Neural cell (in vitro differentiated cells): ENCODE data around the gene IPO4. TPM values are rescaled to one million over a fixed set of nuclear protein-coding genes. Genes with fewer than 3 reads are reported as not detected.
"Not testable (repeated sequence)": the region's sequence is repeated elsewhere in the genome, so short reads cannot be mapped to it uniquely, and the experiment has no call there.

Experiments used
- H2AFZ ChIP-seq: fragments of 200-600, 300-800 bp; sonication (generic), shearing (Covaris generic); 2 replicates; pipeline ENCODE4 v1.6.0; 2014; ENCODE audit warnings: low read depth, mild to moderate bottlenecking, antibody characterized with exemption, low read length, moderate library complexity
- H3F3A ChIP-seq: fragments of 200-600 bp; shearing (Covaris generic); 2 replicates; pipeline ENCODE4 v1.6.1; 2016; ENCODE audit warnings: mild to moderate bottlenecking, moderate library complexity, mixed read lengths, antibody characterized with exemption, low read length; ENCODE audit not compliant: insufficient read depth, poor library complexity, severe bottlenecking
- H3K27ac ChIP-seq: fragments of 200-600, 300-800 bp; sonication (generic), shearing (Covaris generic); 2 replicates; pipeline ENCODE4 v1.5.1; 2014; ENCODE audit warnings: mild to moderate bottlenecking, low read length, moderate library complexity
- H3K27me3 ChIP-seq: fragments of 300-800, 200-600 bp; sonication (generic), shearing (Covaris generic); 2 replicates; pipeline ENCODE4 v1.6.0; 2014; ENCODE audit warnings: mild to moderate bottlenecking, low read depth, low read length, moderate library complexity; ENCODE audit not compliant: insufficient read depth
- H3K36me3 ChIP-seq: fragments of 300-800, 200-600 bp; sonication (generic), shearing (Covaris generic); 2 replicates; pipeline ENCODE4 v1.5.1; 2014; ENCODE audit warnings: mild to moderate bottlenecking, antibody characterized with exemption, low read length, moderate library complexity; ENCODE audit not compliant: insufficient read depth
- H3K4me2 ChIP-seq: fragments of 300-800, 200-600 bp; sonication (generic), shearing (Covaris generic); 2 replicates; pipeline ENCODE4 v1.6.0; 2014; ENCODE audit warnings: mild to moderate bottlenecking, low read length
- H3K4me3 ChIP-seq: fragments of 300-800, 200-600 bp; sonication (generic), shearing (Covaris generic); 2 replicates; pipeline ENCODE4 v1.5.1; 2014; ENCODE audit warnings: mild to moderate bottlenecking, low read length, moderate library complexity
- H3K79me2 ChIP-seq: fragments of 200-600 bp; shearing (Covaris generic); replicated peaks from 2 replicates; pipeline ENCODE4 v1.6.0; 2014; ENCODE audit warnings: mild to moderate bottlenecking, low read length, moderate library complexity; ENCODE audit not compliant: insufficient read depth
- H3K9ac ChIP-seq: fragments of 300-800, 200-600 bp; sonication (generic), shearing (Covaris generic); 2 replicates; pipeline ENCODE4 v1.6.1; 2016; ENCODE audit warnings: mild to moderate bottlenecking, low read length, mixed read lengths
- H3K9me2 ChIP-seq: fragments of 200-600 bp; shearing (Covaris generic); 2 replicates; pipeline ENCODE4 v1.6.1; 2016; ENCODE audit warnings: mild to moderate bottlenecking, low read length, mixed read lengths; ENCODE audit not compliant: insufficient read depth
- H3K9me3 ChIP-seq: fragments of 200-600, 300-800 bp; sonication (generic), shearing (Covaris generic); 2 replicates; pipeline ENCODE4 v1.6.1; 2016; ENCODE audit warnings: mild to moderate bottlenecking, mixed run types, low read length, moderate library complexity, mixed read lengths
- H4K20me1 ChIP-seq: fragments of 200-600 bp; shearing (Covaris generic); 2 replicates; pipeline ENCODE4 v1.6.1; 2016; ENCODE audit warnings: mild to moderate bottlenecking, mixed run types; ENCODE audit not compliant: insufficient read depth
- EP300 ChIP-seq: fragments of 450-650 bp; conservative IDR thresholded peaks from 2 replicates; pipeline ENCODE4 v1.6.1; 2014; ENCODE audit warnings: antibody characterized with exemption, mild to moderate bottlenecking, moderate library complexity; ENCODE audit not compliant: poor library complexity, severe bottlenecking
- EZH2 ChIP-seq: fragments of 200-600, 300-800 bp; shearing (Covaris generic), sonication (generic); IDR thresholded peaks from 2 replicates; pipeline ENCODE4 v1.6.1; 2014; ENCODE audit warnings: antibody characterized with exemption, low read length, borderline replicate concordance, mild to moderate bottlenecking; ENCODE audit not compliant: insufficient read depth, poor library complexity, severe bottlenecking
- MXI1 ChIP-seq: fragments of 450-650 bp; conservative IDR thresholded peaks from 2 replicates; pipeline ENCODE4 v1.6.1; 2014; ENCODE audit warnings: antibody characterized with exemption, mild to moderate bottlenecking; ENCODE audit not compliant: poor library complexity, severe bottlenecking
- POLR2AphosphoS5 ChIP-seq: IDR thresholded peaks from 2 replicates; pipeline ENCODE4 v1.6.1; 2012
- RAD21 ChIP-seq: fragments of 450-650 bp; conservative IDR thresholded peaks from 2 replicates; pipeline ENCODE4 v1.6.1; 2014; ENCODE audit warnings: antibody characterized with exemption, mild to moderate bottlenecking, moderate library complexity
- SMC3 ChIP-seq: fragments of 450-650 bp; conservative IDR thresholded peaks from 2 replicates; pipeline ENCODE4 v1.6.1; 2014; ENCODE audit warnings: antibody characterized with exemption, mild to moderate bottlenecking, moderate library complexity; ENCODE audit not compliant: poor library complexity
- TAF1 ChIP-seq: IDR thresholded peaks from 2 replicates; pipeline ENCODE4 v1.6.1; 2012; ENCODE audit warnings: low read depth
- polyA plus RNA-seq: library from polyadenylated mRNA; depleted of rRNA; stranded (reverse); fragments of >200 nt; gene quantifications from 2 replicates; pipeline ENCODE4 v1.2.3, GENCODE V29; 2014
- TF ChIP-seq, protein P1 (sequence below): IDR thresholded peaks from 2 replicates; pipeline ENCODE4 v1.6.1; 2012; ENCODE audit warnings: borderline replicate concordance
- TF ChIP-seq, protein P2 (sequence below): fragments of 450-650 bp; IDR thresholded peaks from 2 replicates; pipeline ENCODE4 v1.5.1; 2014; ENCODE audit warnings: antibody characterized with exemption, mild to moderate bottlenecking, moderate library complexity; ENCODE audit not compliant: poor library complexity, severe bottlenecking

IPO4 gene
- polyA plus RNA-seq, 1 donor from 2014 or later: 9.2 TPM

DNA sequence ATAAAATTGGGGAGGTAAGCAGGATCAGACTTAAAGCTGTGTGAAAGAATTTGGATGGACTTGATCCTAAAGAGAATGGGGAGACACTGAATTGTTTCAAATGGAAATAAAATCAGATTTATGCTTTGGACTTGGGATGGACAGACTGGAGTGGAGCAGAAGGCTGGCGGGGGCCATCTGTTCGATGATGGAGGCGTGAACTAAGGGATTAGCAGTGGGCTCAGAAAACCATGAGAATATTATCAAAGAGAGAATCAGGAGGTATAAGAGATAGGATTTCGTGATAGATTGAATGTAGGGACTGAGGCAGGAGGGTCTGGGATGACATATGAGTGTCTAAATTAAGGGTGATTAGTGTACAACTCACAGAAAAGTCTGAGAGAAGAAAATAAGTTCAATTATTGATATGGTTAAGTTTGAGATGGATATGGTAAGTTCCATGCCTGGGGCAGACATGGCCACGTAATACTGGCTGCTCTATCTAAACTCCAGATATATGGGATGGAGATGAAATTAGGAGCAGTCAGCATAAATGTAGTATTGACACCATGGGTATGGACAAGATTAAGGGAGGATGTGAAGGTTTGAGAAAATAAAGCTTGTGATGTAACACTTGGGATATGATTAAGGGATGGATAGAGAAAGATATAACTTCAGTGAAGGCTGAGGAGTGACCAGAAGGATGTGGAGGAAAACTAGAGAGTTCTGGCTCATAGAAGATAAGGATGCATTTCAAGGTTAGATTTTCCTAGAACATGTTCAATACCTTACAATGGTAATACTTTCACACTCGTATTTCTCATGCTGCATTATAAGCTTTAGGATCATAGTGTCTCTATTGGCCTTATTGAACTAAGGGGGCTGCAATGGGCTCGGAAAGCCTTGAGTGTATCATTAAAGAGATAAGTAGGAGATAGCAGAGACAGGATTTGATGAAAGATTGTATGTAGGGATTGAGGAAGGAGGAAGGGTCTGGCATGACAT, 15.8 kb upstream of the IPO4 start:
- Histone ChIP-seq H3F3A (no peaks in the 10 kb centered on the region), H3K9me2 (no peaks in the 10 kb centered on the region), H4K20me1 (no peaks in the 10 kb centered on the region), H3K4me3 (no peak overlapping the region), H3K9ac (no peak overlapping the region), H3K4me2 (no peak overlapping the region), H3K36me3 (no peaks in the 10 kb centered on the region), H3K27me3 (no peaks in the 10 kb centered on the region), H2AFZ (no peak overlapping the region), H3K9me3 (no peaks in the 10 kb centered on the region), H3K27ac (no peak overlapping the region), H3K79me2 (no peaks in the 10 kb centered on the region)
- TF ChIP-seq TAF1: no peak
- TF ChIP-seq, protein P1, sequence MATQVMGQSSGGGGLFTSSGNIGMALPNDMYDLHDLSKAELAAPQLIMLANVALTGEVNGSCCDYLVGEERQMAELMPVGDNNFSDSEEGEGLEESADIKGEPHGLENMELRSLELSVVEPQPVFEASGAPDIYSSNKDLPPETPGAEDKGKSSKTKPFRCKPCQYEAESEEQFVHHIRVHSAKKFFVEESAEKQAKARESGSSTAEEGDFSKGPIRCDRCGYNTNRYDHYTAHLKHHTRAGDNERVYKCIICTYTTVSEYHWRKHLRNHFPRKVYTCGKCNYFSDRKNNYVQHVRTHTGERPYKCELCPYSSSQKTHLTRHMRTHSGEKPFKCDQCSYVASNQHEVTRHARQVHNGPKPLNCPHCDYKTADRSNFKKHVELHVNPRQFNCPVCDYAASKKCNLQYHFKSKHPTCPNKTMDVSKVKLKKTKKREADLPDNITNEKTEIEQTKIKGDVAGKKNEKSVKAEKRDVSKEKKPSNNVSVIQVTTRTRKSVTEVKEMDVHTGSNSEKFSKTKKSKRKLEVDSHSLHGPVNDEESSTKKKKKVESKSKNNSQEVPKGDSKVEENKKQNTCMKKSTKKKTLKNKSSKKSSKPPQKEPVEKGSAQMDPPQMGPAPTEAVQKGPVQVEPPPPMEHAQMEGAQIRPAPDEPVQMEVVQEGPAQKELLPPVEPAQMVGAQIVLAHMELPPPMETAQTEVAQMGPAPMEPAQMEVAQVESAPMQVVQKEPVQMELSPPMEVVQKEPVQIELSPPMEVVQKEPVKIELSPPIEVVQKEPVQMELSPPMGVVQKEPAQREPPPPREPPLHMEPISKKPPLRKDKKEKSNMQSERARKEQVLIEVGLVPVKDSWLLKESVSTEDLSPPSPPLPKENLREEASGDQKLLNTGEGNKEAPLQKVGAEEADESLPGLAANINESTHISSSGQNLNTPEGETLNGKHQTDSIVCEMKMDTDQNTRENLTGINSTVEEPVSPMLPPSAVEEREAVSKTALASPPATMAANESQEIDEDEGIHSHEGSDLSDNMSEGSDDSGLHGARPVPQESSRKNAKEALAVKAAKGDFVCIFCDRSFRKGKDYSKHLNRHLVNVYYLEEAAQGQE: no peak
- TF ChIP-seq EP300: no peak
- no peak for TF ChIP-seq POLR2AphosphoS5
- no peak for TF ChIP-seq RAD21
- no peak for TF ChIP-seq MXI1
- TF ChIP-seq, protein P2, sequence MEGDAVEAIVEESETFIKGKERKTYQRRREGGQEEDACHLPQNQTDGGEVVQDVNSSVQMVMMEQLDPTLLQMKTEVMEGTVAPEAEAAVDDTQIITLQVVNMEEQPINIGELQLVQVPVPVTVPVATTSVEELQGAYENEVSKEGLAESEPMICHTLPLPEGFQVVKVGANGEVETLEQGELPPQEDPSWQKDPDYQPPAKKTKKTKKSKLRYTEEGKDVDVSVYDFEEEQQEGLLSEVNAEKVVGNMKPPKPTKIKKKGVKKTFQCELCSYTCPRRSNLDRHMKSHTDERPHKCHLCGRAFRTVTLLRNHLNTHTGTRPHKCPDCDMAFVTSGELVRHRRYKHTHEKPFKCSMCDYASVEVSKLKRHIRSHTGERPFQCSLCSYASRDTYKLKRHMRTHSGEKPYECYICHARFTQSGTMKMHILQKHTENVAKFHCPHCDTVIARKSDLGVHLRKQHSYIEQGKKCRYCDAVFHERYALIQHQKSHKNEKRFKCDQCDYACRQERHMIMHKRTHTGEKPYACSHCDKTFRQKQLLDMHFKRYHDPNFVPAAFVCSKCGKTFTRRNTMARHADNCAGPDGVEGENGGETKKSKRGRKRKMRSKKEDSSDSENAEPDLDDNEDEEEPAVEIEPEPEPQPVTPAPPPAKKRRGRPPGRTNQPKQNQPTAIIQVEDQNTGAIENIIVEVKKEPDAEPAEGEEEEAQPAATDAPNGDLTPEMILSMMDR: no peak
- TF ChIP-seq EZH2: no peak
- no peak for TF ChIP-seq SMC3

DNA sequence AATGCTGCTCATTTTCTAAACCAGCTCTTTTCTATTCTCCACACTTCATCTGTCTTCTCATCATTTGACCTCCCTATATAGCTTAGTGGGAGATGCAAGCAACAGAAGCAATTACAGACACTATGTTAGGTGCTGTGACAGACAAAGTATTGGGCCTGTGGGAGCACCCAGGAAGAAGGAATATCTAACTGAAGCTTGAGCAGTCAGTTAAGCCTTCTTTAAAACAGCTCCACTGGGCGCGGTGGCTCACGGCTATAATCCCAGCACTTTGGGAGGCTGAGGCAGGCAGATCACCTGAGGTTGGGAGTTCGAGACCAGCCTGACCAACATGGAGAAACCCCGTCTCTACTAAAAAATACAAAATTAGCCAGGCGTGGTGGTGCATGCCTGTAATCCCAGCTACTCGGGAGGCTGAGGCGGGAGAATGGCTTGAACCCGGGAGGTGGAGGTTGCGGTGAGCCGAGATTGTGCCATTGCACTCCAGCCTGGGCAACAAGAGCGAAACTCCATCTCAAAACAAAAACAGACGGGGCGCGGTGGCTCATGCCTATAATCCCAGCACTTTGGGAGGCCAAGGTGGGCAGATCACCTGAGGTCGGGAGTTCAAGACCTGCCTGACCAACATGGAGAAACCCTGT, 14.8 kb upstream of the IPO4 start:
- H3K79me2 ChIP-seq, H3K9me3 ChIP-seq, H3K4me2 ChIP-seq, H3F3A ChIP-seq, H2AFZ ChIP-seq, H3K9ac ChIP-seq, H3K36me3 ChIP-seq, H4K20me1 ChIP-seq, H3K27me3 ChIP-seq, H3K4me3 ChIP-seq, H3K9me2 ChIP-seq, H3K27ac ChIP-seq: not testable (repeated sequence)

DNA sequence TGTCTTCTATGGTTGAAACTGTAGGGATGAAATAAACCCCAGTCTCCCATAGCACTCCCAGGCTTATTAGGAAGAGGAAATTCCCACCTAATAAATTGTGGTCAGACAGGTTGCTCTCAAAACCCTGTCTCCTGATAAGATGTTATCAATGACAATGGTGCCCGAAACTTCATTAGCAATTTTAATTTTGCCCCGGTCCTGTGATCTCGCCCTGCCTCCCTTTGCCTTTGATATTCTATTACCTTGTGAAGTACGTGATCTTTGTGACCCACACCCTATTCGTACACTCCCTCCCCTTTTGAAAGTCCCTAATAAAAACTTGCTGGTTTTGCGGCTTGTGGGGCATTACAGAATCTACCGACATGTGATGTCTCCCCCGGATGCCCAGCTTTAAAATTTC, 13.9 kb upstream of the IPO4 start:
- H3K9ac ChIP-seq, H3F3A ChIP-seq, H4K20me1 ChIP-seq, H3K79me2 ChIP-seq, H3K27me3 ChIP-seq, H3K36me3 ChIP-seq, H3K9me3 ChIP-seq, H3K27ac ChIP-seq, H3K9me2 ChIP-seq, H3K4me2 ChIP-seq, H2AFZ ChIP-seq, H3K4me3 ChIP-seq: not testable (repeated sequence)
